ENCODE data around the gene ADARB2. TPM values are rescaled to one million over a fixed set of nuclear protein-coding genes. Genes with fewer than 3 reads are reported as not detected.
"Not testable (repeated sequence)": the region's sequence is repeated elsewhere in the genome, so short reads cannot be mapped to it uniquely, and the experiment has no call there.

ADARB2 gene
- total RNA-seq, 1 donor from 2014 or later = 1.2 TPM

- Histone ChIP-seq H3K27ac (no peak overlapping the region), H3K9me3 (no peaks in the 10 kb centered on the region), H3K27me3 (no peaks in the 10 kb centered on the region), H3K36me3 (no peaks in the 10 kb centered on the region), H3K4me3 (no peak overlapping the region), H3K4me1 (no peaks in the 10 kb centered on the region)
- no peak for TF ChIP-seq CTCF (IDR thresholded peaks at IDR 0.05)
- peak; percentile 55 for DNase-seq
- peak; percentile 9 for ATAC-seq
- intact Hi-C loops (cut with DNase I) = no loop called here
Measured at GRCh38 chr10:1465418-1465911, 271.9 kb downstream of the ADARB2 start.

GRCh38 chr10:1464881-1465417 is 272.4 kb downstream of the ADARB2 start:
- no peak overlapping the region for H3K27ac ChIP-seq
- DNase-seq (no peak), ATAC-seq (peak; percentile 8)
- H3K36me3 ChIP-seq = no peaks in the 10 kb centered on the region
- no peak overlapping the region for H3K4me3 ChIP-seq
- intact Hi-C loops (cut with DNase I) = no loop called here
- H3K4me1 ChIP-seq = no peaks in the 10 kb centered on the region
- no peak for TF ChIP-seq CTCF (IDR thresholded peaks at IDR 0.05)
- no peaks in the 10 kb centered on the region for H3K9me3 ChIP-seq
- H3K27me3 ChIP-seq = no peaks in the 10 kb centered on the region

GRCh38 chr10:1463971-1464370 is 273.4 kb downstream of the ADARB2 start:
- H3K36me3 ChIP-seq; H3K9me3 ChIP-seq; H3K27me3 ChIP-seq; H3K4me1 ChIP-seq; intact Hi-C loops (cut with DNase I); DNase-seq; ATAC-seq; H3K4me3 ChIP-seq; H3K27ac ChIP-seq: not testable (repeated sequence)

GRCh38 chr10:1462994-1463633 is 274.2 kb downstream of the ADARB2 start:
- H3K9me3 ChIP-seq = no peaks in the 10 kb centered on the region
- intact Hi-C loops (cut with DNase I) = no loop called here
- no peaks in the 10 kb centered on the region for H3K27me3 ChIP-seq
- H3K4me3 ChIP-seq = no peak overlapping the region
- no peaks in the 10 kb centered on the region for H3K4me1 ChIP-seq
- ATAC-seq (no peak), DNase-seq (no peak)
- no peaks in the 10 kb centered on the region for H3K36me3 ChIP-seq
- no peak overlapping the region for H3K27ac ChIP-seq
- TF ChIP-seq CTCF (IDR thresholded peaks at IDR 0.05) = no peak

- H3K36me3 ChIP-seq = no peaks in the 10 kb centered on the region
- intact Hi-C loops (cut with DNase I) = no loop called here
- no peak for DNase-seq
- no peak overlapping the region for H3K4me3 ChIP-seq
- H3K27me3 ChIP-seq = no peaks in the 10 kb centered on the region
- no peak for TF ChIP-seq CTCF (IDR thresholded peaks at IDR 0.05)
- no peak for ATAC-seq
- no peaks in the 10 kb centered on the region for H3K9me3 ChIP-seq
- H3K27ac ChIP-seq = no peak overlapping the region
- H3K4me1 ChIP-seq = no peaks in the 10 kb centered on the region
Measured at GRCh38 chr10:1462521-1462920, 274.8 kb downstream of the ADARB2 start.

GRCh38 chr10:1462032-1462431 is 275.3 kb downstream of the ADARB2 start:
- Histone ChIP-seq H3K4me3 (no peak overlapping the region), H3K4me1 (no peaks in the 10 kb centered on the region), H3K27ac (no peak overlapping the region), H3K36me3 (no peaks in the 10 kb centered on the region), H3K27me3 (no peaks in the 10 kb centered on the region), H3K9me3 (no peaks in the 10 kb centered on the region)
- ATAC-seq = no peak
- no peak for DNase-seq
- TF ChIP-seq CTCF (IDR thresholded peaks at IDR 0.05) = no peak
- intact Hi-C loops (cut with DNase I) = no loop called here
